Parathyroid adenoma (tissue), 2 donors: ENCODE measurements around the gene ACVRL1.

ENCODE experiments used
- H2AFZ ChIP-seq: fragments of 300-600 bp; sonication (generic); one replicate; pipeline ENCODE4 v1.7.0; 2017; ENCODE audit warnings: antibody characterized with exemption, mild to moderate bottlenecking
- H3K27ac ChIP-seq: fragments of 300-600 bp; sonication (generic); one replicate; pipeline ENCODE4 v1.7.0; 2017
- H3K27me3 ChIP-seq: fragments of 300-600 bp; sonication (generic); one replicate; pipeline ENCODE4 v1.7.0; 2017; ENCODE audit warnings: low read length; ENCODE audit not compliant: control insufficient read depth, insufficient read depth
- H3K36me3 ChIP-seq: fragments of 300-600 bp; sonication (generic); one replicate; pipeline ENCODE4 v1.7.0; 2017; ENCODE audit warnings: low read length; ENCODE audit not compliant: control insufficient read depth, insufficient read depth
- H3K4me1 ChIP-seq: fragments of 300-600 bp; sonication (generic); one replicate; pipeline ENCODE4 v1.7.0; 2017; ENCODE audit warnings: control low read depth
- H3K4me2 ChIP-seq: fragments of 300-600 bp; sonication (generic); one replicate; pipeline ENCODE4 v1.7.0; 2017; ENCODE audit warnings: low read length
- H3K4me3 ChIP-seq: fragments of 300-600 bp; sonication (generic); one replicate; pipeline ENCODE4 v1.7.0; 2017; ENCODE audit warnings: low read depth, low read length
- H3K79me2 ChIP-seq: fragments of 300-600 bp; sonication (generic); one replicate; pipeline ENCODE4 v1.7.0; 2017; ENCODE audit warnings: control low read depth
- H3K9ac ChIP-seq: fragments of 300-600 bp; sonication (generic); one replicate; pipeline ENCODE4 v1.7.0; 2017; ENCODE audit warnings: mild to moderate bottlenecking
- H3K9me3 ChIP-seq: fragments of 300-600 bp; sonication (generic); one replicate; pipeline ENCODE4 v1.7.0; 2017; ENCODE audit warnings: low read length; ENCODE audit not compliant: control insufficient read depth
- TF ChIP-seq, protein P1 (sequence below): fragments of 300-600 bp; sonication (generic); IDR thresholded peaks from one replicate; pipeline ENCODE4 v1.7.0; 2017; ENCODE audit warnings: antibody characterized with exemption, mild to moderate bottlenecking
- donor health status: primary hyperparathyroidism.

ACVRL1 gene

DNA sequence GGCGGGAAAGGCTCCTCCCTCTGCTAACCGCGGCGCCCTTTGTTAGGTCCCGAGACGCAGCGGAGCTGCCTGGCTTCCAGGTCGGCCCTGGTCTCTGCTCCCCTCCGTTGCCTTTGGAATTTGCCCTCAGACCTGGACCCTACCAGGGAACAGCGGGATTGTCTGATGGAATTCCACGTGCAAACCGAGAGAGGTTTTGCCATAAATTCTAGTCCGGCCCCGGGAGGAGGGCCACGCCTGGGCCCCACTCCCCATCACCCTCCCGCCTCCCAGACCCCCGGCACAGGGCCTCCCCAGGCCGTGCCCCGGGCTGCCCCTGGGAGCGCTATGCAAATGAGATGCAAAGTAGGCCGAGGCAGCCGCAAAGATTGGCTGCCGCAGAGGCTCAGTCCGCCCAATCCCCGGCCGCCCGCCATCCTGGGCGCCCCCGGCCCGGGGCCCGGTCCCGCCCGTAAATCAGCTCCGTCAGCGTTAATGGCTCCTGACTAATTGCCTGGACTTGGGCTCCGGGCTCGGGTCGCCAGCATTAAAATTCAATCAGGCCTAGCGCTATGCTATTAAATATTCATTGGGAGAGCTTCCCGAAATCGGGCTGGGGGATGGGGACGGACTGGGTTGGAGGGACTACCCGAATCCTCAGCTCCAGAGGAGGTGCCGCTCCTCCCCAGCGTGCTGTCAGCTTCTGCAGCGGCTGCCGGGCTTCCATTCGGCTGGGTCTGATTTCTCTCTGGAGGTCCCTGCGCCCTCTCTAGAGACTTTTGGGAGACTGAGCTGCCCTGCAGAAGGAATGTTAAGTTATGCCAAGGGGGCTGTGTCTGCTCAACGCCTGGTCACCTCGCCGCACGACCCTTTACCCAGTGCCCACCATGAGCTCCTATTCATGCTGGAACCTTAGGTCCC is 43.1 kb upstream of the ACVRL1 start:
- no peaks in the 10 kb centered on the region for H3K27me3 ChIP-seq
- H3K27ac ChIP-seq: no peak overlapping the region
- peaks cover 14% of the 10 kb centered on the region for H3K4me1 ChIP-seq
- H3K36me3 ChIP-seq: no peaks in the 10 kb centered on the region
- no peak overlapping the region for H3K9ac ChIP-seq
- no peak overlapping the region for H3K4me3 ChIP-seq
- peak overlapping the region; percentile 65 for H2AFZ ChIP-seq
- H3K4me2 ChIP-seq: no peak overlapping the region
- TF ChIP-seq, protein P1, sequence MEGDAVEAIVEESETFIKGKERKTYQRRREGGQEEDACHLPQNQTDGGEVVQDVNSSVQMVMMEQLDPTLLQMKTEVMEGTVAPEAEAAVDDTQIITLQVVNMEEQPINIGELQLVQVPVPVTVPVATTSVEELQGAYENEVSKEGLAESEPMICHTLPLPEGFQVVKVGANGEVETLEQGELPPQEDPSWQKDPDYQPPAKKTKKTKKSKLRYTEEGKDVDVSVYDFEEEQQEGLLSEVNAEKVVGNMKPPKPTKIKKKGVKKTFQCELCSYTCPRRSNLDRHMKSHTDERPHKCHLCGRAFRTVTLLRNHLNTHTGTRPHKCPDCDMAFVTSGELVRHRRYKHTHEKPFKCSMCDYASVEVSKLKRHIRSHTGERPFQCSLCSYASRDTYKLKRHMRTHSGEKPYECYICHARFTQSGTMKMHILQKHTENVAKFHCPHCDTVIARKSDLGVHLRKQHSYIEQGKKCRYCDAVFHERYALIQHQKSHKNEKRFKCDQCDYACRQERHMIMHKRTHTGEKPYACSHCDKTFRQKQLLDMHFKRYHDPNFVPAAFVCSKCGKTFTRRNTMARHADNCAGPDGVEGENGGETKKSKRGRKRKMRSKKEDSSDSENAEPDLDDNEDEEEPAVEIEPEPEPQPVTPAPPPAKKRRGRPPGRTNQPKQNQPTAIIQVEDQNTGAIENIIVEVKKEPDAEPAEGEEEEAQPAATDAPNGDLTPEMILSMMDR: no peak
- H3K79me2 ChIP-seq: no peaks in the 10 kb centered on the region
- no peaks in the 10 kb centered on the region for H3K9me3 ChIP-seq

DNA sequence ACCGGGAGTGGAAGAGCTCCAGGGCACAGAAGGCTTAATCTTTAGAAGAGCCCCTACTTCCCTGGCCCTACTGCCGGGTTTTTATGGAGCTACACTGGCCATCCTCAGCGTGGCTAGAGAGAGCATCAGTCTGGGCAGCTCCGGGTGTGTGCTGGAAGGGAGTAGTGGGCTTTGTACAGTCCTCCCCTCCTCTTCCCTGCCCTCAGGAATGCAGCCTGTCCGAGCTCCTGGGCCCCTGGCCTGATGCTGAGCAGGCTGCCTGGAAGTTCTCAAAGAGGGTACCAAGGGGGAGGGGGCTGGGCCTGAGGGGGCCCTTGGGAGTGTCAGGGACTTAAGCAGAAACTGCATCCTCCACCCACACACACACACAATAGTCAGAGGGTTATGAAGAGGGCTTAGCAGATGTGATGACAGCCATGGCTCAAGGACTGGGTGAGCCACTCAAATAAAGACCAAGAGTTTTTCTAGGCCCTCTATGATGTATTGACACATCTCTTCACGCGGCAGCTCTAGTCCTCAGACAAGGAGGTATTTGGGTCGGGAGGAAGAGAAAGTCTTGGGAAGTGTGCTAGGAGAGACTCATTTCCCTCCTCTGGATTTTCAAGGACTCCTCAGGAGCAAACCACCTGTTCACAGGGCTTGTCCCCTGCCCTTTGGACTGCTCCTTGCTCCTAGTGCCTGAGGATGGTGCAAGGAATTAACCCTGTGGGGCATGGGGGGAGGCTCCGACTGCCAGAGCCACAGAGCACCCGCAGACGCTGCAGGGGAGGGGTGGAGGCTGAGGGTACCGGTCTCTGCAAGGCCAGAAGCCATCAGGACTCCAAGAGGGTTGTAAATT is 42.3 kb upstream of the ACVRL1 start:
- TF ChIP-seq, protein P1: no peak
- Histone ChIP-seq H3K9ac (no peak overlapping the region), H3K36me3 (no peaks in the 10 kb centered on the region), H3K27me3 (no peaks in the 10 kb centered on the region), H3K4me2 (no peak overlapping the region), H3K27ac (no peak overlapping the region), H3K9me3 (no peaks in the 10 kb centered on the region), H3K79me2 (no peaks in the 10 kb centered on the region), H3K4me3 (no peak overlapping the region), H3K4me1 (peaks cover 15% of the 10 kb centered on the region), H2AFZ (no peak overlapping the region)

DNA sequence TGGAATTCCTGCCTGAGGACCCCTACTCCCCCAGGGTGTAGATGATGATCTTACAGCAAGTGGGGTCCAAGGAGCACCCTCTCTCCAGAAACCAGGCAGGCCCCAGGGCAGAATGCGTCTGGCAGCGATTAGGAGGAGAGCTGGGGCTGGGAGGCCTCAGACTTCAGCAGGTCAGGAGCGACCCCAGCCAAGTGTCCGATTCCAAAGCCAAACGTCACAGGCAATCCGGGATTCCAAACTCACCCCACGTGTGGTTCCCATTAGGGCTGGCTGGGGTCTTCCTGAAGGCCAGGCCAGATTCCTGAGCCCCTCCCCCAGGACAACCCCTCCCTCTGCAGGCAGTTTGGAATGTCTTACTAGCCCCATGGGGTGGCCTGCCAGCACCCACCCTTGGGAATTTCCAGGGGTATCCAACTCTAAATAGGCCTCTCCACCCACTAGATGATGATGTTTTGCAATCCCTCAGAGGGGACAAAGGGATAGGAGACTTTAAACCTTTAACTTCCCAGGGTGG is 41.5 kb upstream of the ACVRL1 start:
- H3K4me2 ChIP-seq: no peak overlapping the region
- H3K4me1 ChIP-seq: peaks cover 15% of the 10 kb centered on the region
- no peaks in the 10 kb centered on the region for H3K36me3 ChIP-seq
- no peaks in the 10 kb centered on the region for H3K79me2 ChIP-seq
- no peak overlapping the region for H3K27ac ChIP-seq
- no peaks in the 10 kb centered on the region for H3K27me3 ChIP-seq
- H2AFZ ChIP-seq: no peak overlapping the region
- no peak overlapping the region for H3K4me3 ChIP-seq
- H3K9ac ChIP-seq: no peak overlapping the region
- H3K9me3 ChIP-seq: no peaks in the 10 kb centered on the region
- TF ChIP-seq, protein P1: no peak

DNA sequence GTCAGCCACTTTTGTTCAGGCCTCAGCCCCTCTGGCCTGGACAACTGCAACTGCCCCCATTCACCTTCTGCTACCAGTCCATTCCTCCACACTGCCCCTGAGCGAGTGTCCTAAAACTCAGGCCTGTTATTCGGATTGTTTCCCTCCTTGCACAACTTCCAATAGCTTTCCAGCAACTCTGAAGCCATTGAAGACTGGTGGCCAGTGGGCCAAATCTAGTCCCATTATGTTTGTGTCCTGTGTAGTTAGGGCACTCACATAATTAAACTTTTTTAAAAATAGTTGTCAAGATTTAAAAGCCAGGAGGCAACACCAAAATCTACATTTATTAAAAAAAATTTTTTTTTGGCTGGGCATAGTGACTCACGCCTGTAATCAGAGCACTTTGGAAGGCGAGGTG is 41.0 kb upstream of the ACVRL1 start:
- Histone ChIP-seq H3K4me3 (no peak overlapping the region), H3K36me3 (no peaks in the 10 kb centered on the region), H3K9ac (no peak overlapping the region), H3K4me1 (peaks cover 15% of the 10 kb centered on the region), H3K27ac (no peak overlapping the region), H3K4me2 (no peak overlapping the region), H3K9me3 (no peaks in the 10 kb centered on the region), H3K27me3 (no peaks in the 10 kb centered on the region), H3K79me2 (no peaks in the 10 kb centered on the region), H2AFZ (no peak overlapping the region)
- TF ChIP-seq, protein P1: no peak
